Activated naive CD8-positive, alpha-beta T cell treated with anti-CD3 and anti-CD28 coated beads for 36 hours (primary cell): ENCODE measurements around the gene PPAT. TPM values are rescaled to one million over a fixed set of nuclear protein-coding genes. Genes with fewer than 3 reads are reported as not detected.
"Not testable (repeated sequence)": the region's sequence is repeated elsewhere in the genome, so short reads cannot be mapped to it uniquely, and the experiment has no call there.

Source experiments
- DNase-seq: peaks from one replicate; pipeline ENCODE4 v3.0.0; 2021
- H3K27ac Mint-ChIP-seq: one replicate; pipeline ENCODE4 v1.8.0; 2022; ENCODE audit warnings: mild to moderate bottlenecking, moderate library complexity, mixed read lengths
- H3K27me3 Mint-ChIP-seq: one replicate; pipeline ENCODE4 v1.8.0; 2022; ENCODE audit warnings: mild to moderate bottlenecking, mixed read lengths
- H3K36me3 Mint-ChIP-seq: one replicate; pipeline ENCODE4 v1.8.0; 2021; ENCODE audit warnings: mild to moderate bottlenecking, mixed read lengths
- H3K4me1 Mint-ChIP-seq: one replicate; pipeline ENCODE4 v1.8.0; 2021; ENCODE audit warnings: mixed read lengths
- H3K4me3 Mint-ChIP-seq: one replicate; pipeline ENCODE4 v1.8.0; 2022; ENCODE audit warnings: mild to moderate bottlenecking, moderate library complexity, mixed read lengths
- H3K9me3 Mint-ChIP-seq: one replicate; pipeline ENCODE4 v1.8.0; 2022; ENCODE audit warnings: mixed read lengths
- total RNA-seq, 2 experiments: library from RNA; stranded (reverse); gene quantifications; one replicate each; pipeline ENCODE4 v1.2.3, GENCODE V29; 2021

Gene PPAT
- total RNA-seq, result 10 to 100 TPM; 68.9 to 69.0 TPM

DNA sequence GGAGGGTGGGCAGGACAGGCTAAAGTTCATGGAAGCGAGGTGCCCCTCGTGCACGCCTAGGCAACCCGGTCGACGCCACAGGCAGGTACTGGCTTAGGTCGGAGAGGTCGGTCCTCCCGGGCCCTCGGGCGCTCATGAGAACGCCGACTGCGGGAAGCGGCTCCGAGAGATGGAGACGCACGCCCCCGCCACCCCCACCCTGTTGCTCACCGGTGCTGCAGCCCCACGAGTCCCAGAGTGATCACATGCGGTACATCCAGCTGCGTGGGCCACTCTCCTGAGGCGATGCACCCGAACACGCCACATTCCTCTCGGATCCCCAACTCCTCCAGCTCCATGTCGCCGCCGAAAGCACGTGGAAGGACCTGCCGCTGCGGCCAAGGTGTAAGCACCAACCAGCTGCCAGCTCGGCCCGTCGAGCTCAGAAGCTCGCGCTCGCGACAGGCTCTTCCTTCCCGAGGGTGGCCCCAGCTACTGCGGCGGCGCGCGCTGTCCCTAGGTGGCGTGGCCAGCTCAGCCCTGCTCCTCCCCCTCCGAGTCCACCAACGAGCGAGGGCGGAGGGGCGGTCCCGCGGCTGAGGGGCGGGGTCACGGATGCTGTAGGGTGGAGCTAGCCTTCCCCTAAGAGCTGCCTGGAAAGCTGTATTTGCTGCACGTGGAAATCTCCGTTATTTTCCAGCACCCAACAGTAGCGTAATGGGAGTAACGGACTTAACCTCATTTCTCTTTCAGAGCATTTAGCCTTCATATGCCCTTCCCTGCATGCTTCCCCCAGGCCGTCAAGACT, at the start of gene PPAT:
Gene PPAT, minus strand, starts transcription at position 476 of the 787 bp plus-strand sequence. Its CDS starts 138 bp downstream, at position 338.
- H3K4me1 Mint-ChIP-seq, result peaks cover 38% of the 10 kb centered on the region
- no peaks in the 10 kb centered on the region for H3K9me3 Mint-ChIP-seq
- H3K36me3 Mint-ChIP-seq, result peaks cover 58% of the 10 kb centered on the region
- DNase-seq, result peak; percentile 98
- peak within 1 kb of the TSS; percentile 97 for H3K27ac Mint-ChIP-seq
- H3K27me3 Mint-ChIP-seq, result peaks cover 5% of the 10 kb centered on the region
- H3K4me3 Mint-ChIP-seq, result peak within 1 kb of the TSS; percentile 96

DNA sequence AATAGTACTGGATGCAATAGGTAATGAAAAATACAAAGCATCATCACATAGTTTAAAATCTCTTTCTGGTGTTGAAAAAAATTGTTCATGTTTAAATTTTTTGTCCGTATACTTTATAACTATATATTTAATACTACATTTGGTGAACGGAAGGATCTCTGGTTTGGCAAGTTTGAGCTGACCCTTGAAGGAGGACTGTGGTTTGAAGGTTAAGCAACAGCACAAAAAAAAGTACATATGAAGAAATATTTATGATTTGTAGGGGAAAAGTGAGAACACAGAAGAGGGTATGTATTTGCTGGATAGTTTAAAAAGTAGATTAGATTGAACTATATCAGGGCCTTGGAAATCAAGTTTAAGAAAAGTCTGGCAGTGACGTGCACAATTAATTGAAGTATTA, 45.3 kb upstream of the PPAT start:
- Mint-ChIP-seq H3K9me3 (no peaks in the 10 kb centered on the region), H3K36me3 (peaks cover 23% of the 10 kb centered on the region), H3K4me3 (no peak overlapping the region), H3K27ac (no peak overlapping the region), H3K27me3 (no peaks in the 10 kb centered on the region), H3K4me1 (no peaks in the 10 kb centered on the region)
- DNase-seq, result no peak

DNA sequence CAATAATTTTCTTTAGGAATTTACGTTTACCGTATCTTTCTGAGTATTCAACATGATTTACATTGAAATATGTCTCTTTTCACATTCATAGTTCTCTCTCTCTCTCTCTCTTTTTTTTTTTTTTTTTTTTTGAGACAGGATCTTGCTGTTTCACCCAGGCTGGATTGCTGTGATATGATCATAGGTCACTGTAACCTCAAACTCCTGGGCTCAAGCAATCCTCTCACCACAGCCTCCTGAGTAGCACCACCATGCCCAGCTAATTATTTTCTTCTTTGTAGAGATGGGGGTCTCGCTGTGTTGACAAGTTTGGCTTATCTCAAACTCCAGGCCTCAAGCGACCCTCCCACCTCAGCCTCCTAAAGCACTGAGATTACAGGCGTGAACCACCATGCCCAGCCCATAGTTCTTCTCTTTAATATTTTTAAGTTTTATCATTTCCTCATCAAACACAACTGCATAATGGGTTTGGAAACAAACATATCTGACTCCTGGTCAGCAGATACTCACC, 41.8 kb upstream of the PPAT start:
- no peak for DNase-seq
- Mint-ChIP-seq H3K27ac (peak overlapping the region; percentile 48), H3K4me1 (no peaks in the 10 kb centered on the region), H3K36me3 (peaks cover 27% of the 10 kb centered on the region), H3K9me3 (no peaks in the 10 kb centered on the region), H3K4me3 (no peak overlapping the region), H3K27me3 (no peaks in the 10 kb centered on the region)

GRCh38 chr4:56475917-56476316, 40.5 kb upstream of the PPAT start:
- H3K36me3 Mint-ChIP-seq, result peaks cover 27% of the 10 kb centered on the region
- no peak overlapping the region for H3K4me3 Mint-ChIP-seq
- H3K27ac Mint-ChIP-seq, result no peak overlapping the region
- H3K9me3 Mint-ChIP-seq, result no peaks in the 10 kb centered on the region
- no peak for DNase-seq
- no peaks in the 10 kb centered on the region for H3K4me1 Mint-ChIP-seq
- no peaks in the 10 kb centered on the region for H3K27me3 Mint-ChIP-seq

GRCh38 chr4:56469489-56470210, 34.2 kb upstream of the PPAT start:
- no peaks in the 10 kb centered on the region for H3K27me3 Mint-ChIP-seq
- H3K27ac Mint-ChIP-seq, result peak overlapping the region; percentile 76
- peak overlapping the region; percentile 77 for H3K4me3 Mint-ChIP-seq
- peaks cover 33% of the 10 kb centered on the region for H3K4me1 Mint-ChIP-seq
- no peaks in the 10 kb centered on the region for H3K9me3 Mint-ChIP-seq
- peaks cover 31% of the 10 kb centered on the region for H3K36me3 Mint-ChIP-seq
- DNase-seq, result no peak

DNA sequence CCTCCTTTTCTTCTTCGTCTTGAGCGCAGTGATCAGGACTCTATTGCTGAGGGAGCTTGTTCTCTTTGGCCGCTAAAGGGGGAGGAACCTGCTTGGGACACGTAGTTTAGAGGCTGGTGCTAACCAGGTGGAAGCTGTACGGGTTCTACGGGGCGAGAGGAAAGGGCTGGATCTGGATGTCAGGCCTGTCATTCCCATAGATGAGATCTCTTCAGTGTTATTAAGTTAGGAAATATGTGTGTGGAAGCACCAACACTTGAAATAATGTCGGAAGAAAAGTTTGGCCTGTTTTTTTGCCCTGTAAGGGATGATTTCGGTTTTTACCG, 32.6 kb upstream of the PPAT start:
- peaks cover 43% of the 10 kb centered on the region for H3K4me1 Mint-ChIP-seq
- peak overlapping the region; percentile 98 for H3K27ac Mint-ChIP-seq
- no peaks in the 10 kb centered on the region for H3K9me3 Mint-ChIP-seq
- peaks cover 29% of the 10 kb centered on the region for H3K36me3 Mint-ChIP-seq
- no peaks in the 10 kb centered on the region for H3K27me3 Mint-ChIP-seq
- DNase-seq, result peak; percentile 27
- peak overlapping the region; percentile 96 for H3K4me3 Mint-ChIP-seq

DNA sequence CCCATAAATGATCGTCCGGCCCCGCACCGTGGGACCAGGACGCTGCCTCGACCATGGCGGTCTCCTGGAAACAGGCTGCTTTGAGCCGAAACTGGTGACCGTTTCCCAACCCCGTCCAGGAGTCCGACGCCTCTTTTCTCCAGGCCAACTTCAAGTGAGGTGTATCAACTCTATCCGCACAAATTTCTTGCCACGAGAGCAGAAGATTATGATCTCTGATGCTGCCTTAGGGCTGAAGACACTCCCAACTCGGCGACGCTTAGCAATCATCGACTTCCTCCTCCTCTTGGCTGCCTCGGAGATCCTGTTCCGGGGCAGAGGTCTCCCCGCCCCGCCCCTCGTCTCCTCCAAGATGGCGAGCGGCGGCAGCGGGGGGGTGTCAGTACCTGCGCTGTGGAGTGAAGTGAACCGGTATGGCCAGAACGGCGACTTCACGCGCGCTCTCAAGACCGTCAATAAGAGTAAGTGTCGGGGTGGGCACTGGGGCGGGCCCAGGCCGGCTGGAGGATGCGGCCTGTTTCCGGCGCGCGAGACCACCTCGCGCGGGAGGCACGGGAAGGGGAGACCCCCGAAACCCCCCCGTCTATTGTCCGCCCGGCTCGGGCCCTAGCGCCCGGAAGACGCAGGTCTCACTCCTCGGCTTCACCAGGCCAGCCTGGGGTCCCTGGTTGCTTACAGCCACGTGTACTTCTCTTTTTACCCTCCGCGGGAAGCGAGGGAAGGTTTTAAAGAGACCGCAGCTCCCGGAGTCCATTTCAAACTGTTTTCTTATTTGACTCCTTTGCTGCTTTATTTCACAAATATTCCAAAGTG, 32.1 kb upstream of the PPAT start, which contains the start of gene SRP72:
Gene SRP72, plus strand, starts transcription at position 334 of the 813 bp plus-strand sequence. Its CDS starts 19 bp downstream, at position 353.
- H3K4me3 Mint-ChIP-seq, result peak within 1 kb of the TSS; percentile 96
- no peaks in the 10 kb centered on the region for H3K9me3 Mint-ChIP-seq
- H3K27ac Mint-ChIP-seq, result peak within 1 kb of the TSS; percentile 98
- H3K27me3 Mint-ChIP-seq, result no peaks in the 10 kb centered on the region
- peak; percentile 89 for DNase-seq
- peaks cover 32% of the 10 kb centered on the region for H3K36me3 Mint-ChIP-seq
- H3K4me1 Mint-ChIP-seq, result peaks cover 43% of the 10 kb centered on the region

- peak overlapping the region; percentile 96 for H3K4me3 Mint-ChIP-seq
- peaks cover 38% of the 10 kb centered on the region for H3K36me3 Mint-ChIP-seq
- no peaks in the 10 kb centered on the region for H3K9me3 Mint-ChIP-seq
- no peak for DNase-seq
- no peaks in the 10 kb centered on the region for H3K27me3 Mint-ChIP-seq
- H3K4me1 Mint-ChIP-seq, result peaks cover 48% of the 10 kb centered on the region
- peak overlapping the region; percentile 98 for H3K27ac Mint-ChIP-seq
These were observed 31.5 kb upstream of the PPAT start for GRCh38 chr4:56466910-56467283.

DNA sequence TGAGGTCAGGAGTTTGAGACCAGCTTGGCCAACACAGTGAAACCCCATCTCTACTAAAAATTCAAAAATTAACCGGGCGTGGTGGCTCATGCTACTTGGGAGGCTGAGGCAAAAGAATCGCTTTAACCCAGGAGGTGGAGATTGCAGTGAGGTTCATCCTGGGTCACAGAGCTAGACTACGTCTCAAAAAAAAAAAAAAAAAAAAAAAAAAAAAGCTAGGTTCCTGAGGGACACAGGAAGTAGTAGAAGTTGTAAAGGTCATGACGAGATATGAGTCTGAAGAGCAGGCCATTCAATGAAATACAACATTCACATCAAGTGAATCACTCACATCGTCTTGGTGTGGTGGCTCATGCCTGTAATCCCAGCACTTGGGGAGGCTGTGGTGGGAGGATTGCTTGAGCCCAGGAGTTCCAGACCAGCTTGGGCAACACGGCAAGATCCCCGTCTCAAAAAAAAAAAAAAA, 30.9 kb upstream of the PPAT start:
- peak; percentile 28 for DNase-seq
- Mint-ChIP-seq H3K4me3 (peak overlapping the region; percentile 96), H3K4me1 (peaks cover 49% of the 10 kb centered on the region), H3K36me3 (peaks cover 42% of the 10 kb centered on the region), H3K27ac (peak overlapping the region; percentile 98)
- H3K27me3 Mint-ChIP-seq, H3K9me3 Mint-ChIP-seq: not testable (repeated sequence)

DNA sequence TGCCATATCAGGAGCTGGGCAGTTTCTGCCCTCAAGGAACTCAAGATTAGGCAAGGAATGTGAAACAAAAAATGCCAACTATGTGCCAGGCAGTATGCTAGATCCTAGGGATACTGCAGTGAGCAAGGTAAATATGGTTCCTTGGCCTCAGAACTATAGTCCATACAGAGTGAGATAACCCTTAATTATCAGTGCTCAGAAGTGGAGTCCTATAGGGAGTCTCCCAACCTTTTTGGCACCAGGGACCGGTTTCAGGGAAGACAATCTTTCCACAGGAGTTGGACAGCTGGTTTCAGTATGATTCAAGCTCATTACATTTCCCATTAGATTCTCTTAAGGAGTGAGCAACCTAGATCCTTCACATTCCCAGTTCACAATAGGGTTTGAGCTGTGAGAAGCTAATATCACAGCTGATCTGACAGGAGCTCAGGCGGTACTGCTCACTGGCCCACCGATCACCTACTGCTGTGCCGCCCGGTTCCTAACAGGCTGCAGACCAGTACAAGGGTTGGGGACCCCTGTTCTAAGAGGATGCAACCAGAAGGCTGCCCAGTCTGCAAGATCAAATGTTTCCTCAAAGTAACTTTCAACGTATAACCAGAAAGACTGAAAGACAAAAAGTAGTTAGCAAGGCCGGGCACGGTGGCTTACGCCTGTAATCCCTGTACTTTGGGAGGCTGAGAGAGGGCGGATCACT, 30.3 kb upstream of the PPAT start:
- Mint-ChIP-seq H3K9me3 (no peaks in the 10 kb centered on the region), H3K27ac (peak overlapping the region; percentile 98), H3K4me3 (peak overlapping the region; percentile 96), H3K27me3 (no peaks in the 10 kb centered on the region), H3K4me1 (peaks cover 49% of the 10 kb centered on the region), H3K36me3 (peaks cover 44% of the 10 kb centered on the region)
- DNase-seq, result no peak

GRCh38 chr4:56464581-56464980, 29.2 kb upstream of the PPAT start:
- Mint-ChIP-seq H3K27ac (no peak overlapping the region), H3K4me3 (peak overlapping the region; percentile 2), H3K9me3 (no peaks in the 10 kb centered on the region), H3K4me1 (peaks cover 51% of the 10 kb centered on the region), H3K27me3 (no peaks in the 10 kb centered on the region), H3K36me3 (peaks cover 48% of the 10 kb centered on the region)
- no peak for DNase-seq

GRCh38 chr4:56463711-56464110, 28.3 kb upstream of the PPAT start:
- peaks cover 45% of the 10 kb centered on the region for H3K4me1 Mint-ChIP-seq
- H3K4me3 Mint-ChIP-seq, result no peak overlapping the region
- no peak for DNase-seq
- peaks cover 44% of the 10 kb centered on the region for H3K36me3 Mint-ChIP-seq
- no peaks in the 10 kb centered on the region for H3K27me3 Mint-ChIP-seq
- H3K9me3 Mint-ChIP-seq, result no peaks in the 10 kb centered on the region
- no peak overlapping the region for H3K27ac Mint-ChIP-seq

- no peaks in the 10 kb centered on the region for H3K9me3 Mint-ChIP-seq
- H3K27me3 Mint-ChIP-seq, result no peaks in the 10 kb centered on the region
- peaks cover 41% of the 10 kb centered on the region for H3K4me1 Mint-ChIP-seq
- peaks cover 44% of the 10 kb centered on the region for H3K36me3 Mint-ChIP-seq
- DNase-seq, result no peak
- peak overlapping the region; percentile 81 for H3K27ac Mint-ChIP-seq
- H3K4me3 Mint-ChIP-seq, result no peak overlapping the region
These were observed 26.7 kb upstream of the PPAT start for GRCh38 chr4:56462157-56462556.

DNA sequence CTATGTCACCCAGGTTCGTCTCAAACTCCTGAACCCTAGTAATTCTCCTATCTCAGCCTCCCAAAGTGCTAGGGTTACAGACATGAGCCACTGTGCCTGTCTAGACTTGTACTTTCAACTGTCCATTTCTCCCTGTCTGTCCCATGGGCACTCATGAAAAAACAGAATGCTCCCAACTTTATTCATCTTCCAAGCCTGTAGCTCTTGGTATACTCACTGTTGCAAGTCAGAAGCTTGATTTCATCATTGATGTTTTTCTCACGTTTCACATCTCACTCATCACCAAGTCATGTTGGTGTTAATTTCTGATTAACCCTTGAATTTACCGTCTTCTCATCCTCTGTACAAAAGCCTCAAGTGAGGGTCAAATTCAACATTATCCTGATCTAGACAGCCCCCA, 24.7 kb upstream of the PPAT start:
- no peaks in the 10 kb centered on the region for H3K27me3 Mint-ChIP-seq
- peaks cover 56% of the 10 kb centered on the region for H3K36me3 Mint-ChIP-seq
- peak overlapping the region; percentile 72 for H3K27ac Mint-ChIP-seq
- H3K9me3 Mint-ChIP-seq, result no peaks in the 10 kb centered on the region
- H3K4me3 Mint-ChIP-seq, result no peak overlapping the region
- H3K4me1 Mint-ChIP-seq, result peaks cover 33% of the 10 kb centered on the region
- no peak for DNase-seq
